ENCODE data around the gene RAB3GAP2.

- TF ChIP-seq, protein P1, sequence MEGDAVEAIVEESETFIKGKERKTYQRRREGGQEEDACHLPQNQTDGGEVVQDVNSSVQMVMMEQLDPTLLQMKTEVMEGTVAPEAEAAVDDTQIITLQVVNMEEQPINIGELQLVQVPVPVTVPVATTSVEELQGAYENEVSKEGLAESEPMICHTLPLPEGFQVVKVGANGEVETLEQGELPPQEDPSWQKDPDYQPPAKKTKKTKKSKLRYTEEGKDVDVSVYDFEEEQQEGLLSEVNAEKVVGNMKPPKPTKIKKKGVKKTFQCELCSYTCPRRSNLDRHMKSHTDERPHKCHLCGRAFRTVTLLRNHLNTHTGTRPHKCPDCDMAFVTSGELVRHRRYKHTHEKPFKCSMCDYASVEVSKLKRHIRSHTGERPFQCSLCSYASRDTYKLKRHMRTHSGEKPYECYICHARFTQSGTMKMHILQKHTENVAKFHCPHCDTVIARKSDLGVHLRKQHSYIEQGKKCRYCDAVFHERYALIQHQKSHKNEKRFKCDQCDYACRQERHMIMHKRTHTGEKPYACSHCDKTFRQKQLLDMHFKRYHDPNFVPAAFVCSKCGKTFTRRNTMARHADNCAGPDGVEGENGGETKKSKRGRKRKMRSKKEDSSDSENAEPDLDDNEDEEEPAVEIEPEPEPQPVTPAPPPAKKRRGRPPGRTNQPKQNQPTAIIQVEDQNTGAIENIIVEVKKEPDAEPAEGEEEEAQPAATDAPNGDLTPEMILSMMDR (IDR thresholded peaks at IDR 0.05): no peak
- TF ChIP-seq POLR2A (IDR thresholded peaks at IDR 0.05): no peak
These were observed 150.3 kb downstream of the RAB3GAP2 start for GRCh38 chr1:220121791-220122530.

Data from esophagus squamous epithelium (tissue), 4 donors.